Cardiac fibroblast (primary cell): ENCODE data around the gene GIMAP8.

Experiments
- DNase-seq, 2 donors: peaks; one replicate each; pipeline versions ENCODE4 v3.0.0 to v3.0.0-alpha.2; 2010; ENCODE audit warnings: low read depth in 2 of 2
- H3K4me3 ChIP-seq, 2 donors: replicated peaks in 1 of 2; 1 replicate in 1 of 2; 2 replicates in 1 of 2; pipeline ENCODE4 v1.5.1; 2011; ENCODE audit warnings: low read depth in 2 of 2, low read length in 2 of 2, mild to moderate bottlenecking in 2 of 2, moderate library complexity in 1 of 2
- TF ChIP-seq, protein P1 (sequence below): IDR thresholded peaks from one replicate; pipeline ENCODE4 v1.5.1; 2011; ENCODE audit warnings: low read depth, mild to moderate bottlenecking, low read length, inconsistent platforms

The GIMAP8 gene

DNA sequence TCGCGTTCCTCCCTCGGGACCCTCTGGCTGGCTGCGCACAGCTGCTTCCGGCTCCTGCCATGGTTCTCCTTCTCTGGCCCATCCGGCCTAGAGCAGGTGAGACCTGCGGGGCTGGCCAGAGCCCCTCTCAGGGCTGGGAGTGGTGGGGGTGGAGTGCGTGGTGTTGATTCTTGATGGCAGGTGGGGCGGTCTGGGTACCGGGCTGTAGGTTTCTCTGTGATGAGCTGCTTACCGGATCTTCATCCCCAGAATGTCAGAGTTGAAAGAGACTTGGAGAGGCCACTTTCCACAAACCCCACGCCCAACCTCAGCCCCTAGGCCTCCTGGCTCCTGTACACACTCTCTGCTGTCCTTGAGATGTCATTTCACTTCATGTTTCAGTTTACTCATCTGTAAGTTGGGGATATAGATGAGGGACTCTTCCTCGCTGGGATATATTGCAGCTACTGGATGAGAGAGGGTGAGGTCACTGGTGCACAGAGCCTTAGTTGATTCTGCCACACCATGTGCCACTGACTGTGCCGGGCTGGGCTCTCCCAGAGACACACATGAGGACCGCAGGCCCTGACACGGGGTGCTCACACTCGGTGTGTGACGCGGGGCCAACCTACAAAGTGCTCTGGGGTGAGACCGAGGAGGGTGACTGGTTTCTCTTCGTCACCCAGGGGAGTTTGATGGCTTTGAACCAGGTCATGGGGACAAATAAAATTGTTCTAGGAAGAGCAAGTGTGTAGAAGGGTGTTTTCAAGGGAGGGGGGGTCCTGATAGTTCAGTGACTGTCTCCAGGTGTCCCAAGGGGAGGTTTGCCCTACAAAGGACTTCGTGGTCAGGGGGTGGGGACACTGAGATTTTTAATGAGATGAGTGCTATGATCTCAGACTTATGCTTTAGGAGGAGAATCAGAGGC is 41.8 kb upstream of the GIMAP8 start:
- no peak overlapping the region for H3K4me3 ChIP-seq
- TF ChIP-seq, protein P1, sequence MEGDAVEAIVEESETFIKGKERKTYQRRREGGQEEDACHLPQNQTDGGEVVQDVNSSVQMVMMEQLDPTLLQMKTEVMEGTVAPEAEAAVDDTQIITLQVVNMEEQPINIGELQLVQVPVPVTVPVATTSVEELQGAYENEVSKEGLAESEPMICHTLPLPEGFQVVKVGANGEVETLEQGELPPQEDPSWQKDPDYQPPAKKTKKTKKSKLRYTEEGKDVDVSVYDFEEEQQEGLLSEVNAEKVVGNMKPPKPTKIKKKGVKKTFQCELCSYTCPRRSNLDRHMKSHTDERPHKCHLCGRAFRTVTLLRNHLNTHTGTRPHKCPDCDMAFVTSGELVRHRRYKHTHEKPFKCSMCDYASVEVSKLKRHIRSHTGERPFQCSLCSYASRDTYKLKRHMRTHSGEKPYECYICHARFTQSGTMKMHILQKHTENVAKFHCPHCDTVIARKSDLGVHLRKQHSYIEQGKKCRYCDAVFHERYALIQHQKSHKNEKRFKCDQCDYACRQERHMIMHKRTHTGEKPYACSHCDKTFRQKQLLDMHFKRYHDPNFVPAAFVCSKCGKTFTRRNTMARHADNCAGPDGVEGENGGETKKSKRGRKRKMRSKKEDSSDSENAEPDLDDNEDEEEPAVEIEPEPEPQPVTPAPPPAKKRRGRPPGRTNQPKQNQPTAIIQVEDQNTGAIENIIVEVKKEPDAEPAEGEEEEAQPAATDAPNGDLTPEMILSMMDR: no peak

DNA sequence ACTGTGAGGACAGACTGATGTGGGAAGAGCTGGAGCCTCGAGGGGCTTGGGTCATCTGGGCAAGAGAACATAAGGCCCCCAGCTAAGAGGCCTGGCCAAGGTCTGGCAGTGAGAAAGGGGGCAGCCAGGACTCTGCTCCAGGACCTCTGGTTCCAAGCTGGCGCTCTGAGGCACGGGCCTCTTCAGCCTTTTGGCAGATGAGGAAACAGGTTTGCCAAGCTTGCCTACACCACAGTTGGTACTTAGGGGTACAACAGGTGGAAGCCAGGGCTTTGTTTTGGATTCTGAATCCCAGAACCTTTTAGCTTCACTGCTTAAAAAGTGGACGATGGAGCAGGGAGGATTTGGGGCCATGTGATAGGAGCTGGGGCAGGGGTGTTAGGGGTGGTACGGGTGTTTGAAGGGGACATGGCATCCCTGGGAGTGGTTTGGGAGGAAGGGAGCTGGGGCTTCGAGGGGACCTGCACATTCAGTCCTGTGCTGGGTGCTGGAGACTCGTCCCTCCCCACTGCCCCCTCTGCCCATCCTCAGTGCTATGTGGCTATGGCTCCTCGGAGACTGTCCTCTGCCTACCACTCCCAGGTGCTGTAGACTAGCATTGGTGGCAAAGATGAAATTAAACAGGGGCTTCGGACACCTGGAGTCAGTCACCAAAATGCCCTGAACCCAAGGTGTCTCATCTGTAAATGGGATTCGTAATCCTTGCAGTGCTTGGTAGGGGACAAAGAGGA is 41.0 kb upstream of the GIMAP8 start:
- no peak overlapping the region for H3K4me3 ChIP-seq
- TF ChIP-seq, protein P1: no peak
- DNase-seq: no peak

More for the DNA sequence above, 41.8 kb upstream of the GIMAP8 start:
- no peak for DNase-seq

DNA sequence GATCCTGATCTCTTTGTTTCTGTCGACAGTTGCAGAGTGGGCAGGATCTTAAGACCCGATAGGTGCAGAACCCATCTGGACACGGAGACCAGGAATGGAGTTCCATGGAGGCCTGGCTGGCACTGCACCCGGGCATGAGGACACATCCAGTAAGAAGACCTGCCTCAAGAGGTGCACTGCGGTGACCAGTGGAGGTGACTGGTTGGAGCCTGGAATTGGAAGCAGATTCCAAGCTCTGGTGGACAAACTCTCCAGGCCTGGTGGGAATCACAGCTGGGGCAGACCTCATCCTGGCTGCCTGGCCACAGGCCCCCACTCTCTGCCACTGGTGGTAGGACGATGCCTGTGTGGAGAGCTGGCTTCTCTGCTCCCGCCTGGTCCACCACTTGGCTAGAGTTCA is 40.3 kb upstream of the GIMAP8 start:
- TF ChIP-seq, protein P1: no peak
- no peak for DNase-seq
- H3K4me3 ChIP-seq: no peak overlapping the region

DNA sequence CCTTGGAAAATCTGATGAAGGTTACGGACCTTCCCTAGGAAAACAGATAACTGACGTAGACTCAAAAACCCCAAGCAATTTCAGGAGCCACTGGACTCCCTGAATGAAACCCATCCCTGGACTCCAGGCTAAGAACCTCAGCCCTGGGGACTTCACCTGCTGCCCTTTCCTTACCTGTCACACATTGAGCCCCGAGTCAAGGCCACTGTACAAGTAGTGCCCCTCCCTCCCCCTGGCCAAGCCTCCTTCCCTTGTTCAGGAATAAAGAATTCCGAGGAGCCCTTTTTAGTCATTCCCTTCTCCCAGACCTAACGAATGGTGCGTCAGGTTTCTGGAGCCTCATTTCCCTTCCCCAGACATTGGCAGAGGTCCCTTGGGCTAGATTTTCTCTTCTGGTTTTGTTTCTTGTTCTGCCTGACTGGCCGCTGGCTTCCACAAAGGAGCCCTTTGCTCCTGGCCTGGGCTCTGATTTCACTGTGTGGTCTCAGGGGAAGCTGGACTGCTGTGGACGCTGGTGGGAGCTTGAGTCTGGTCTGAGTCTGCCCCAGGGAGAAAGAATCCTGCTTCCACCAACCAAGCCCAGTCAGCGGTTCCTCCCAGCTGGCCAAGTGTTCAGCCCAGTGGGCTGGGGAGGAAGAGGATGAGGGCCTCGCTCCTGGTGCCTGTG is 39.6 kb upstream of the GIMAP8 start:
- H3K4me3 ChIP-seq: no peak overlapping the region
- TF ChIP-seq, protein P1: no peak
- DNase-seq: no peak

DNA sequence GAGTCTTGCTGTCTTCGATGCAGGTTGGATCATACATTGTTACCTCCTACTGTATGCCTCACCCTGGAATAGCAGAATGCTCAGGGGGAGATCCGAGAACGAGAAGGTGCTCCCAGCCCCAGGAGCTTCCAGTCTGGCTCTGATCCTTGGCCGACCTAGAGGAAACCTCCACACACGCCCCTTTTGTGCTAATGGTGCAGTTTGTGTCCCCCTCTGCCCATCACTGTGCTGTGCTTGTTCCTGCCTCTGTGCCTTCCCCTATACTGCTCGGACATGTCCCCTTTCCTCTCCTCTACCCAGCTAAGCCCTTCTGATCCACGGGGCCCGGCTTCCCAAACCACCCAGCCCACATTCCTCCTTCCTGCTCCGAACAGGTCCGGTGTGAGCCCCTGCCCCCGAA is 38.8 kb upstream of the GIMAP8 start:
- TF ChIP-seq, protein P1: no peak
- no peak for DNase-seq
- H3K4me3 ChIP-seq: no peak overlapping the region

DNA sequence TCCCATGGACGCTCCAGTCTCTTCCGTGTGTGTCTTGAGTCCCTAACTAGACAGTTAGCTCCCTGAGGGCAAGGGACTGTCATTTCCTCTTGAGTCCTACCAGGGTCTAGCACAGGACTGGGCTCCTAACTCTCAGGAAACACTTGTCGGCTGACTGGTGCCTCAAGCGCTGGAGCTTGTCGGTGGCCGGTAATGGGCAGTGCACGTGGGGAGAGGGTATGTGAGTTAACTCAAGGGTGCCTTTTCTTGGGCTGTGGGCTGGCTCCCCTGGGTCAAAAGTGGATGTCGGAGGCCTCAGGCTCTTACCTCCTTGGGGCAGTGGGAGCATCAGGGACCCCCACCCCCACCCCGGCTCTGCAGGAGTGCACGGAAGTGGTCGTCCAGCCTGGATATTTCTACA is 38.4 kb upstream of the GIMAP8 start:
- DNase-seq: no peak

More for the DNA sequence above, 38.4 kb upstream of the GIMAP8 start:
- TF ChIP-seq, protein P1: no peak
- H3K4me3 ChIP-seq: no peak overlapping the region
